Embryonic facial prominence (tissue), 1 donor: Measurements from ENCODE around the gene FADS1.

ENCODE experiments used
- DNase-seq: peaks from one replicate; pipeline ENCODE4 v3.0.0-alpha.2; 2016; ENCODE audit errors: extremely low spot score

The FADS1 gene

GRCh38 chr11:61761440-61762222 lies 55.2 kb downstream of the FADS1 start:
- DNase-seq: no peak

DNA sequence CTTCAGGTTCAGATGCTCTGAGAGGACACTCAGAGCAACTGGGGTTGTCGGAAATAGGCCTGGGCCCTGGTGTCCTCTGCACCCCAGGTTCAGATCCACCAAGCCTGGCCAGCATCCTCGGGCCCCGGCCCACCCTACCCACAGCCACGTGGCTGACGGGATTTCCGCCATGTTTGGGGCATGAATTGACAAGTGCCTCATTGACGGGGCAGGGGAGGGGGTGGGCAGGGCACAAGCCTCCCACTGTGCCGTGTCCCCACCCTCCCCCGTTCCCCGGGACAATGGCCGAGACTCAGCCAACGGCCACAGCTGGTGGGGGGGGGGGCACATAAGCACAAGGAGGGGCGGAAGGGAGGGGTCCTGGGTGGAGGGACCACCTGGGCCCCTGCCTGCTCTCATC lies 55.9 kb downstream of the FADS1 start:
- DNase-seq: no peak

GRCh38 chr11:61757213-61757862 lies 59.5 kb downstream of the FADS1 start:
- DNase-seq: no peak

DNA sequence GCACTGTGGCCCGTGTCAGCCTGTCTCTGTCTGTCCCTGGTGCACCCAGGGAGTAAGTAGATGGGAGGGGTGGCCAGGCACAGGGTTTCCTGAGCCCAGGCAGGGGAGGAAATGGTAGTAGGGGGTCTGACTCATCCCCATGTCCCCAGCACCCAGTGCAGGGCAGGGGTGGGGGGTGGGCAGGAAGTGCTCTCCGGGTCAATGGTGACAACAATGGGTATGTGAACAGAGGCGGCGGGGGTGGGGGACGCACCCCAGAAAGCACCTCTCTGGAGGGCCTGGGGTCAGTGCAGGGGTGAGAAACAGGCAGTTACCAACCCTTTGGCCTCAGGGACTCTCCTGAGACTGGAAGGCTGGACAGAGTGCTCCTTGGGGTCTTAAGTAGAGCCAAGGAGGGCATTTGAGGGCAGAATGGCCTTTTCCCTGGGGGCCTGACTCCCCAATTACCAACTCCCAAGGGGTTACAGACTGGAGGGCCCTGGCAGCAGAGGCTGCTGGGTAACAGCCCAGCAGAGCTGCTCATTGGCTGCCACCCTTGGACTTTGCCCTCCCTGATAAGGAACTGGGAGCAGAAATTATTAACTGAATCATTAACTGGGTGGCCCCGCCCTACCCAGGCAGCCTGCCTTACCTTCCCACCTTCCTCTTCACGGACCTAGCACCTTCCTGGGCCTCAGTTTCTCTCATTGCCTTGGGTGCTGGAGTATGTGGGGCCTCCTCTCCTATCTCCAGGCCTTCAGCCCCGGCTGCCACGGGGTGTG lies 60.2 kb downstream of the FADS1 start:
- no peak for DNase-seq

- no peak for DNase-seq
Measured at GRCh38 chr11:61756147-61756451, 60.7 kb downstream of the FADS1 start.

DNA sequence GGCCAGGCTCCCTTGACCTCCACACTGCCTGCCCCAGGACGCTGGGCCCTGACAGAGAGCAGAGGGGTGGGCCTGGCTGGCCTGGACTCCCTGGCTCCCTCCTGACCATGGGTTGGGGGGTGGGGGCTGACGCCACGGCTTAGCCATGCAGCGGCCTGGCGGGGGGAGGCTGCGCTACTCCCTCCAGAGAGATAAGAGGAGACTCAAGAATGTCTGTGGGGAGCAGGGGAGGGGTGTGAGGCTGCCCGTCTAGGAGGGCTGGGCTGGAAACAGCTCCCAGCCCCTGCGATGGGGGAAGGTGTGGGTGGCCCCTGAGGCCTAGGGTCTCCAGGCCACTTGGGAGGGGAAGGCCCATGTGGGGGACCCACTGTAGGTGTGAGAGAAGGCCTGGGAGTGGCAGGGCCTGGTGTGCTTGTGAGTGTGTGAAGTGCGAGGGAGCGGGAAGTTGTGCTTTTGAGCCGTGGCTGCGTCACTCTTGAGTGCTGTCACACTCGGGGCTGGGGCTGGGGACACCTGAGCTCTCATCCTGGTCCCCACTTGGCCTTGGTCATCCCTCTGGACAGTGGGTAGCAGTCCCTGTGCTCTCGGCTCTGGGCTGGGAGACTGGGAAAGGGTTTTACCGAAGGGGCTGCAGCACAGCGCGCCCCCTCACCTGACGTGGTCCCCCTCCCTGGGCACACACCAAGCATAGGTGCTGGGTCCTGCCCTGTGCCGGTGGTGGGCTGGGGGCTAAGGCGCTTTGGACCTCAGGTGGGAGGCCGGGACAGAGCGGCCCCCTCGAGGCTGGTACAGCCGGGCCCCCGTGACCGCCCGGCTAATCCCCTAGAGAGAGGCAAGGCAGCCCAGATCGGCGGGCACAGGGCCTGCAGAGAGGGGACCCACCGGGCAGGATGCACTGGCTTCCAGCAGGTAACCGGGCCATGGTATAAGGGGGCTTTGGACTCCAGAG lies 62.0 kb downstream of the FADS1 start:
- DNase-seq: no peak

- DNase-seq: no peak
Measured at GRCh38 chr11:61753672-61754071, 63.1 kb downstream of the FADS1 start.

DNA sequence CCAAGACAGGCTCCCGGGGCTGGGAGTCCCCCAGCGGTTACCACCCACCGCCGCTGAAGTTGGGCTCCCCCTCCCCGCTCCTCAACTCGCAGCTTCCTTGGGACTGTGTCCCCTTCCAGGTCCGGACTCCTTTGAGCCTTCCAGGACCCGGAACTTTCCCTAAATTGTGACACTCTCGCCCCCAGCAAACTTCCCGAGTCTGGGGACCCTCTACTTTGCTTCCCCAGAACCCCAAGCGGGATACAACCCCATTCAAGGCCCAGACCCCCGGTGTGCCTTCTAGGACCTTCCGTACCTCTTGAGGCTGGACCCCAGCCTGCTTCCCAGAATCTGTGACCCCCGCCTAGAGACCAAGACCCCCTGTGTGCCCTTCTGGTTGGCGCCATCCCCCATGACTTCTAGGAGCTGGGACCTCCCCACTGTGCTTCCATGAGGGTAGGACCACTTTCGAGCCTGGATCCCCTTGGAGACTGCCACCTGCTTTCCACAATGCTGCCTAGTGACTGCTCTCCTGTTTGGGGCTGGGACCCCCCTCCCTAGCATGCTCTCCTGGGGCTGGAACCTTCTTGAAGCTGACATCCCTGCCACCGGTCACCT lies 63.8 kb downstream of the FADS1 start:
- no peak for DNase-seq

DNA sequence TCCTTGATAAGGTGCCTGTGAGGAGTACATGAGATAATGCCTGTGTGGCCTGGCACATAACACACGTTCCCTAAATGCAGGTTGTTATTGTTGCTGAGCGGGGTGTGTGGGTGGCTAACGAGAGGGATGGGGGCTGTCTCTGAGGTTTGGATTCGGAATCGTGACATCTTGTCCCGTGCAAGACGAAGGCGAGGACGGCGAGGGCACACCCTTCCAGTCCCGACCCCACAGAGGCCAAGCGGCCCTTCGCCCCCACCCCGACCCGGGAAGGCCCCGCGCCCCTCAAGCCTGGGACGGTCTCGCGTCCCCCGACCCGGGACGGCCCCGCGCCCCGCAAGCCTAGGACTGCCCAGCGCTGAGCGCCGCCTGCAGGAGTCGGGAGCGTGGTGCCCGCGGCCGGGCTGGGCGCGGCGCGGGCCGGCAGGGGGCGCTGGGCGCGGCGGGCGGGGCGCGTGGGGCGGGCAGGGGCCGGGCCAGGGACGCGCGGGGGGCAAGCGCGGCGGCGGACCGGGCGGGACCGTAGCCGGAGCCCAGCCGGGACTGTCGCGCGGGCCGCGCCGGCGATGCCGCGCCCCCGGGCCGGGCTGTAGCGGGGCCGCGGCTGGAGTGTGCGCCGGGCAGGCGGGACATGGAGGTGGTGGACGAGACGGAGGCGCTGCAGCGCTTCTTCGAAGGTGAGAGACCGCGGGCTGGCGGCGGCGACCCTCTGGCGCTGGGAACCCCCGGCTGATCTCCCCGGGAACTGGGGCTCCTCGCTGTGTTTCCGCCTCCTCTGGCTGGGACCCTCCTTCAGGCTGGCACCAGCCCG lies 64.5 kb downstream of the FADS1 start, which contains the start of gene MYRF:
Gene MYRF (plus strand): TSS at position 520 of the 808 bp plus-strand sequence. CDS start 109 bp downstream, at position 629.
- no peak for DNase-seq

DNA sequence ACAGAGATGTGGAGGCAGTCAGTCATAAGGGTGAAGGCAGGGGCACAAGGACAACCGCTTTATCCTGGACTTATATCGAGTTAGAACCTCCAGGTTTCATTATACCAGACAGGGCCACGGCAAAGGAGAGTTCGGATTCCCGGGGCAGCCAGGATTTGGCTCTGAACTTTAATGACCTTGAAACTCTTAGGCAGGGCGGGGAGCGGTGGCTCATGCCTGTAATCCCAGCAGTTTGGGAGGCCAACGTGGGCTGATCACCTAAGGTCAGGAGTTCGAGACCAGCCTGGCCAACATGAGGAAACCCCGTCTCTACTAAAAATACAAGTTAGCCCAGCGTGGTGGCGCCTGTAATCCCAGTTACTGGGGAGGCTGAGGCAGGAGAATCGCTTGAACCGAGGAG lies 65.4 kb downstream of the FADS1 start:
- DNase-seq: no peak

DNA sequence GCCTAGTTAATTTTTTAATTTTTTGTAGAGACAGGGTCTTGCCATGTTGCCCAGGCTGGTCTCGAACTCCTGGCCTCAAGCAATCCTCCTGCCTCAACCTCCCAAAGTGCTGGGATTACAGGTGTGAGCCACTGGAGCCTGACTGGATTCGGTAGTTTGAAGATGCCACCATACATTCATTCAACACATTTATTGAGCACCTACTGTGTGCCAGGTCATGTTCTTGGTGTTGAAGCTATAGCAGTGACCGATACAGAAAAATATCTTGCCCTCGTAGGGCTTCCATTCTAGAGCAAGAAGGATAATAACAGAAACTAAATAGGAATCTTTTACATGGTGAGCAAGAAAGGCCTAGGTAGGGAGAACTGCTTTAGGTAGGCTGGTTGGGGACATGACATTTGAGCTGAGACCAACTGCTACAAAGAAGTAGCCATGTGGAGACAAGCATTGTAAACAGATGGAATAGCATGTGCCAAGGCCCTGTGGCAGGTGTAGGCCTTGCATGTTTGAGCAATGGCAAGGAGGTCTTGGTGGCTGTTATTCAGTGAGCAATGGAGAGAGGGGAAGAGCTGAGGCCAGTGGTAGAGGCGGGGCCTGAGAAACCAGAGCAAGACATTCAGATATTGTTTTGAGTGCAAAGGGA lies 66.1 kb downstream of the FADS1 start:
- no peak for DNase-seq
